ENCODE results near the gene MBD3L1. TPM values are rescaled to one million over a fixed set of nuclear protein-coding genes. Genes with fewer than 3 reads are reported as not detected.

MBD3L1 gene
- total RNA-seq, 1 donor from 2014 or later, result not detected

- no peaks in the 10 kb centered on the region for H3K27me3 Mint-ChIP-seq (ENCODE audit: low read depth, unreplicated experiment)
- H3K9me3 ChIP-seq (ENCODE audit: insufficient read depth, low read depth, low read length), result peaks cover 9% of the 10 kb centered on the region
- H3K9ac ChIP-seq (ENCODE audit: low read length), result no peak overlapping the region
- no peaks in the 10 kb centered on the region for H3K27me3 ChIP-seq (ENCODE audit: insufficient read depth, low read length)
- no peak overlapping the region for H3K4me3 ChIP-seq (ENCODE audit: insufficient read depth, low read depth, low read length)
- H3K9me3 Mint-ChIP-seq (ENCODE audit: unreplicated experiment), result peaks cover 7% of the 10 kb centered on the region
- H3K4me1 ChIP-seq (ENCODE audit: insufficient read depth, low read length), result no peaks in the 10 kb centered on the region
- no peaks in the 10 kb centered on the region for H3K4me1 Mint-ChIP-seq (ENCODE audit: low read depth, unreplicated experiment)
- no peaks in the 10 kb centered on the region for H3K79me2 ChIP-seq (ENCODE audit: insufficient read depth, low read length)
- TF ChIP-seq EZH2 (IDR thresholded peaks at IDR 0.05; ENCODE audit: insufficient read depth, low read length), result no peak
- no peak for TF ChIP-seq CTCF (IDR thresholded peaks at IDR 0.05; ENCODE audit: insufficient read depth, low read depth, low read length)
- DNase-seq (ENCODE audit: low read depth) (no peak), FAIRE-seq (no peak)
- no peak overlapping the region for H3K4me3 Mint-ChIP-seq (ENCODE audit: unreplicated experiment)
- H3K4me2 ChIP-seq (ENCODE audit: low read length), result no peak overlapping the region
- H4K20me1 ChIP-seq (ENCODE audit: insufficient read depth, low read length), result no peaks in the 10 kb centered on the region
- no peaks in the 10 kb centered on the region for H3K36me3 ChIP-seq (ENCODE audit: insufficient read depth, low read length)
- no peak overlapping the region for H3K27ac ChIP-seq (ENCODE audit: low read depth, low read length)
- no peak overlapping the region for H3K27ac Mint-ChIP-seq (ENCODE audit: unreplicated experiment)
- no peaks in the 10 kb centered on the region for H3K36me3 Mint-ChIP-seq (ENCODE audit: low read depth, unreplicated experiment)
- H2AFZ ChIP-seq (ENCODE audit: low read depth, low read length), result no peak overlapping the region
Observed at GRCh38 chr19:8846819-8847218, 14.6 kb downstream of the MBD3L1 start.

GRCh38 chr19:8849232-8849631, 17.1 kb downstream of the MBD3L1 start:
- Mint-ChIP-seq H3K27me3 (ENCODE audit: low read depth, unreplicated experiment) (no peaks in the 10 kb centered on the region), H3K4me3 (ENCODE audit: unreplicated experiment) (no peak overlapping the region), H3K36me3 (ENCODE audit: low read depth, unreplicated experiment) (no peaks in the 10 kb centered on the region), H3K4me1 (ENCODE audit: low read depth, unreplicated experiment) (no peaks in the 10 kb centered on the region), H3K9me3 (ENCODE audit: unreplicated experiment) (peaks cover 4% of the 10 kb centered on the region), H3K27ac (ENCODE audit: unreplicated experiment) (no peak overlapping the region)
- H4K20me1 ChIP-seq (ENCODE audit: insufficient read depth, low read length), result no peaks in the 10 kb centered on the region
- H3K36me3 ChIP-seq (ENCODE audit: insufficient read depth, low read length), result no peaks in the 10 kb centered on the region
- H3K27me3 ChIP-seq (ENCODE audit: insufficient read depth, low read length), result no peaks in the 10 kb centered on the region
- no peaks in the 10 kb centered on the region for H3K79me2 ChIP-seq (ENCODE audit: insufficient read depth, low read length)
- H3K4me3 ChIP-seq (ENCODE audit: insufficient read depth, low read depth, low read length), result no peak overlapping the region
- TF ChIP-seq EZH2 (IDR thresholded peaks at IDR 0.05; ENCODE audit: insufficient read depth, low read length), result no peak
- no peak for TF ChIP-seq CTCF (IDR thresholded peaks at IDR 0.05; ENCODE audit: insufficient read depth, low read depth, low read length)
- no peaks in the 10 kb centered on the region for H3K4me1 ChIP-seq (ENCODE audit: insufficient read depth, low read length)
- DNase-seq (ENCODE audit: low read depth), result no peak
- H3K9ac ChIP-seq (ENCODE audit: low read length), result no peak overlapping the region
- H3K27ac ChIP-seq (ENCODE audit: low read depth, low read length), result no peak overlapping the region
- peaks cover 9% of the 10 kb centered on the region for H3K9me3 ChIP-seq (ENCODE audit: insufficient read depth, low read depth, low read length)
- FAIRE-seq, result no peak
- no peak overlapping the region for H2AFZ ChIP-seq (ENCODE audit: low read depth, low read length)
- no peak overlapping the region for H3K4me2 ChIP-seq (ENCODE audit: low read length)

- no peak overlapping the region for H3K27ac Mint-ChIP-seq (ENCODE audit: unreplicated experiment)
- Histone ChIP-seq H3K27me3 (ENCODE audit: insufficient read depth, low read length) (no peaks in the 10 kb centered on the region), H3K9me3 (ENCODE audit: insufficient read depth, low read depth, low read length) (peaks cover 9% of the 10 kb centered on the region), H3K4me3 (ENCODE audit: insufficient read depth, low read depth, low read length) (no peak overlapping the region), H3K36me3 (ENCODE audit: insufficient read depth, low read length) (no peaks in the 10 kb centered on the region), H3K4me2 (ENCODE audit: low read length) (no peak overlapping the region), H3K27ac (ENCODE audit: low read depth, low read length) (no peak overlapping the region), H3K9ac (ENCODE audit: low read length) (no peak overlapping the region), H4K20me1 (ENCODE audit: insufficient read depth, low read length) (no peaks in the 10 kb centered on the region), H3K4me1 (ENCODE audit: insufficient read depth, low read length) (no peaks in the 10 kb centered on the region), H2AFZ (ENCODE audit: low read depth, low read length) (no peak overlapping the region), H3K79me2 (ENCODE audit: insufficient read depth, low read length) (no peaks in the 10 kb centered on the region)
- no peak overlapping the region for H3K4me3 Mint-ChIP-seq (ENCODE audit: unreplicated experiment)
- H3K27me3 Mint-ChIP-seq (ENCODE audit: low read depth, unreplicated experiment), result no peaks in the 10 kb centered on the region
- peaks cover 11% of the 10 kb centered on the region for H3K9me3 Mint-ChIP-seq (ENCODE audit: unreplicated experiment)
- TF ChIP-seq EZH2 (IDR thresholded peaks at IDR 0.05; ENCODE audit: insufficient read depth, low read length) (no peak), CTCF (IDR thresholded peaks at IDR 0.05; ENCODE audit: insufficient read depth, low read depth, low read length) (no peak)
- no peaks in the 10 kb centered on the region for H3K4me1 Mint-ChIP-seq (ENCODE audit: low read depth, unreplicated experiment)
- FAIRE-seq (no peak), DNase-seq (ENCODE audit: low read depth) (no peak)
- no peaks in the 10 kb centered on the region for H3K36me3 Mint-ChIP-seq (ENCODE audit: low read depth, unreplicated experiment)
Observed at GRCh38 chr19:8850488-8850887, 18.3 kb downstream of the MBD3L1 start.

Measured in astrocyte (in vitro differentiated cells and primary cell).